Activated T-cell treated with anti-CD3 and anti-CD28 coated beads for 24 hours (primary cell): ENCODE data around the gene NR1H4.
"Not testable (repeated sequence)": the region's sequence is repeated elsewhere in the genome, so short reads cannot be mapped to it uniquely, and the experiment has no call there.

Source experiments
- DNase-seq: peaks from one replicate; pipeline ENCODE4 v3.0.0-alpha.2; 2020; ENCODE audit warnings: low read depth

NR1H4 gene

DNA sequence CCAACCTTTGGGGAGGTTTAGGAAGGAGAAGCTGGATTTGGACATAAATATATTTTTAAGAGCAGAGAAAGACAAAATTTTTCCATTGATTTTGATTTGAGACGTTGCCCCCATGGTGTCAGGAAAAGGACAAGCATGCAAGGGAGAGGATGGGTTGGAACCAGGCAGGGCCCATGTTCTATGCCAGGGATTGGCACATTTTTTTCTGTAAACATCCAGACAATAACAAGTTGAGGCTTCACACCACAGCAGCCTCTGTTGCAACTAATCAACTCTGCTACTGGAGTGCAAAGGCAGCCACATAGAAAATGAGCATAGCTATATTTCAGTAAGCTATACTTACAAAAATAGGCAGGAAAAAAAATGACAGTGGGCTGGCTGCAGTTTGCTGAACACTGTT is 44.7 kb downstream of the NR1H4 start:
- no peak for DNase-seq

DNA sequence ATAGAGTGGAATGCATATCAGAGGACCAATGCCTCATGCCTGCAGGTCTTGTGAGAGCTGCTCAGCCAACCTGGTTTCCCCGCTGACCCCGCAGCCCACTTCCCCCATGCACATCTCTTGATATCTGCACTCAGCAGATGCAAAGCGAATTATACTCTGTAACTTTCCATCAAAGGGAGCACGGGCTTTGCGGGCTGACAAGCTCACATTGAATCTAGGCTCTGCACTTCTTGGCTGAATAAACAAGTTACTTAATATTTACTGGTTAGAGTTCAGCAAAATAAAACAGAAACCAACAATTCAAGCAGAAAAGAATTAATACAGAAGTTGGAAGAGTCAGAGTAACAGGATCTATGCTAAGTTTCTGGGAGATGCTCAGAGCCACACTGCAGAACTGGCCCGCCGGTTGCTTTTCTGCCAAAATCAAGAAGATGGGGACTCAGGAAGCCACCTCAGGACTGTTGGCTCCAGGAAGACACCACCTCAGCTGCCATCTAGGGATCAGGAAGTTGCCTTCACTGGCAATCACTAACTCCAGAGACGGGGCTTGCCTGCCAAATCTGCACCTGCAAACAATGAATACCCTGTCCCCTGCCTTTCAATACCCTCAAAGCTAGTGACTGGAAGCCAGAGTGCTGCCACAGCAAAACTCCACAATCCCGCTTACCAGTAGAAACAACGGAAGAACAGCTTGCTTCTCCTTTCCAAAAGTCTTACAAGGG is 46.5 kb downstream of the NR1H4 start:
- DNase-seq, result no peak

DNA sequence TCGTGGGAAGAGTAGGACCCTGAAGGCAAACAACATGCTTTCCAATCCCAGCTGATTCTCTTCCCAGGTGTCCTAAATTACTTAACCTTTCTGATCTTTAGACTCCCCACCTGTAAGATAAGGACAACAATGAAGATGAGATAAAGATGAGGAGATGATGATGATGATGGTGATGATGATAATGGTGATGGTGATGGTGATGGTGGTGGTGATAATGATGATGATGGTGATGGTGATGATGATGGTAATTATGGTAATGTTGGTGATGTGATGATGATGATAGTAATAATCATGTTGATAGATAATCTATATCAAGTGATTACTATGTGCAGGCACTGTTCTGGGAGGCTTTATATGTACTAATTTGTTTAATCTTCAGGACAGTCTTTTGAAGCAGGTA is 48.3 kb downstream of the NR1H4 start:
- no peak for DNase-seq

DNA sequence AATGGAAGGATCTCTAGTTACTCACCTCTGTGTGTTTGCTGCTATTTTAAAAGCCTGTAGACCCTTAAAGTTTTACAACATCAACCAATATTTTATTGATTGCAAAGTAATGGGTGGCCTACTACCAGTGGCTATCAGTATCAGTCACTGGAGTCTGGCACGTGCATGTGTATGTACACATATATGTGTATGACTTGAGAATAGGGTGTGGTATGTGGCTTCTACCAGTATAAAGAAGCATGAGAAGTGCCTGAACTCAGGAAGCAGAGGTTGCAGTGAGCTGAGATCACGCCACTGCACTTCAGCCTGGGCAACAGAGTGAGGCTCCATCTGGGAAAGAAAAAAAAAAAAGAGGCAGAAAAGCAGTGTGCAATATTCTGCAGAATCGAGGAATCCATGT is 54.4 kb downstream of the NR1H4 start:
- no peak for DNase-seq

- no peak for DNase-seq
Measured at GRCh38 chr12:100528471-100529127, 54.9 kb downstream of the NR1H4 start.

GRCh38 chr12:100529756-100530350 is 56.2 kb downstream of the NR1H4 start:
- no peak for DNase-seq

DNA sequence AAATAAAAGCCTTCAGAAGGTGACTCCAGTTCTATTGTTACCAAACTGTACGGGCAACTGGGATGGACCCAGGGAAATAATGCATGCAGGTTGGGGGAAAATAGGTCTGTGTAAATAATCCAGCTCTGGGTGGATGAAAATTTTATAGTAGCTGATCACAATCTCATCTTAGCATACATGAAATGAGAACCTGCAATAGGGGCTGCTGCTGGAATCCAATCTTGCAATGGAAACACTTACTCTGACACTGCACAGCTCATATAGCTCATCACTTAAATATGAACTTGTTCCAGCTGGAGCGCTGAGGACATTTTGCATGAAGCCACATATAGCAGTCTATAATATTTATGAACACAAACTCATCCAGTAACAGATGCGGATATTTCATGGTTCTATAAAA is 59.7 kb downstream of the NR1H4 start:
- DNase-seq, result no peak

GRCh38 chr12:100534625-100535227 is 61.1 kb downstream of the NR1H4 start:
- DNase-seq, result no peak

GRCh38 chr12:100539202-100539601 is 65.5 kb downstream of the NR1H4 start:
- no peak for DNase-seq

DNA sequence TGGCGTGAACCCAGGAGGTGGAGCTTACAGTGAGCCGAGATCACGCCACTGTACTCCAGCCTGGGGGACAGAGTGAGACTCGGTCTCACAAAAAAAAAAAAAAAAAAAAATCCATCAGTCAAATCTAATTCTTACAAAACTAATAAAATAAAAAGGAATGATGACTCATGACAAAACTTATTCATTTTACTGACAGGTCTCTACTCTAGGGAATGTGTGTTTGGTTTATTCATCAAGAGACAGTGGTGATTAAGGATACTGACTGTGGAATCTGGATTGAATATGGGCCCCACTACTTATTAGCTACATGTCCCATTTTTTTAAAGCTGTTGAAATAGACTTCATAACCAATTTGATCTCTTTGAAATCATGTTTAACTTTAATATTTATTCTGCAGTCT is 70.5 kb downstream of the NR1H4 start:
- no peak for DNase-seq

DNA sequence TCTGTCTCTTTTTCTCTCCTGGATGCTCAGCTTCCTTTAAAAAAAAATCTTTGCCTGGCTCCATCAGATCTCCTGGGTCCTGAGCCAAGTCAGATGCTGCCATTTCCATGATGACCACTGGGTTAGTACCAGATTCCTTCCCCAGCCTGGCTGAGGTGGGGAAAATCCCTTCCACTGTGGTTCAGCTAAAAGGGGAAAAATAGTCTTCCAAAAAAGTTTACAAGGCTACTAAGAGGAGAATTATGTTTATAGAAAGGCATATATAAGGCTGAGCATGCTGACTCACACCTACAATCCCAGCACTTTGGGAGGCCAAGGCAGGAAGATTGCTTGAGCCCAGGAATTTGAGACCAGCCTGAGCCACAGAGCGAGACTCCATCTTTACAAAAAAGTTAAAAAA is 71.4 kb downstream of the NR1H4 start:
- DNase-seq, result no peak

DNA sequence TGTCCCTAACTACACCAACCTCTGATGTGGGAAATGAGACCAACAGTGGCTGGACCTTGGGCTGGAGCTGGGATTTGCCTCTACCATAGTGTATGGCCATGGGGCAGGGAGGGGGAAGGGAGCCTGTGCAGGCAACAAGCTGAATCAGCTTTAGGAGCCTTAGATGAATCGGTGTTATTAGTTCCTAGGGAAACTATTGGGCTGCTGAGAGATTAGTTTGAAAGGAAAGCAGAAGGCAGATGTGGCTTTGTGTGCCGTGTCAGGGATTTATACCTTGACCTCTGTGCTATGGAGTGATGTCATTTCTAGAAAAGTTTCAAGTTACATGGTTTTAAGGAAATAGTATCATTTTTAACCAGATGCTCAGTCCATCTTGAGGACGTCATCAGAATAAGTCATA is 80.3 kb downstream of the NR1H4 start:
- DNase-seq, result no peak

DNA sequence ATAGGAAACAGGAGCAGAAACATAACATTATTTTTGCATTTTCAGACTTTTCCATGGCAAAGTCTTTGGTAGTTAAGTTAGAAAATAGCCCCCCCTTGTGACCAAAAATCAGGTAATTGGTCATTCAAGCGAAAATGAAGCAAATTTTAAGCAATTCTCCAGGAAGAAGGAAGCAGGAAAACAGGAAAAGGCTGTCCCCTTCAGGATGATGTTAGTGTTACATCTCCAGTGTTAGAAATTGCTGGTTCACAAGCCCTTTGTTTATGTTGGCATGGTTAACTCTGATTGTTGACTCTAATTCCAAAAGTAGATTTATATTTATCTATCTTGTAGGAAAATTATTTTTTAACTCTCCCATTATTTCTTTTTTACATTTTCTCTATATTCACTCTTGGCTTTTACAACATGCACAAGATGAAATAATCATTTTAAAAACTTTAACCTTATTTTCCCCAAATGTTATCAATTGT is 81.0 kb downstream of the NR1H4 start:
- no peak for DNase-seq

- no peak for DNase-seq
Measured at GRCh38 chr12:100555722-100556121, 82.1 kb downstream of the NR1H4 start.

GRCh38 chr12:100557357-100557756 is 83.7 kb downstream of the NR1H4 start:
- no peak for DNase-seq

DNA sequence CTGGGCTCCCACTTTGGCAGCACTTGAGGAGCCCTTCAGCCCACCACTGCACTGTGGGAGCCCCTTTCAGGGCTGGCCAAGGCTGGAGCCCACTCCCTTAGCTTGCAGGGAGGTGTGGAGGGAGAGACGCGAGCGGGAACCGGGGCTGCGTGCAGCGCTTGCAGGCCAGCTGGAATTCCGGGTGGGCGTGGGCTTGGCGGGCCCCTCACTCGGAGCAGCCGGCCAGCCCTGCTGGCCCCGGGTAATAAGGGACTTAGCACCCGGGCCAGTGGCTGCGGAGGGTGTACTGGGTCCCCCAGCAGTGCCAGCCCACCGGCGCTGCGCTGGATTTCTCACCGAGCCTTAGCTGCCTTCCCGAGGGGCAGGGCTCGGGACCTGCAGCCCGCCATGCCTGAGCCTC is 85.6 kb downstream of the NR1H4 start:
- not testable (repeated sequence) for DNase-seq

- DNase-seq, result no peak
Measured at GRCh38 chr12:100564090-100564489, 90.4 kb downstream of the NR1H4 start.

GRCh38 chr12:100564905-100565467 is 91.3 kb downstream of the NR1H4 start:
- DNase-seq, result no peak

DNA sequence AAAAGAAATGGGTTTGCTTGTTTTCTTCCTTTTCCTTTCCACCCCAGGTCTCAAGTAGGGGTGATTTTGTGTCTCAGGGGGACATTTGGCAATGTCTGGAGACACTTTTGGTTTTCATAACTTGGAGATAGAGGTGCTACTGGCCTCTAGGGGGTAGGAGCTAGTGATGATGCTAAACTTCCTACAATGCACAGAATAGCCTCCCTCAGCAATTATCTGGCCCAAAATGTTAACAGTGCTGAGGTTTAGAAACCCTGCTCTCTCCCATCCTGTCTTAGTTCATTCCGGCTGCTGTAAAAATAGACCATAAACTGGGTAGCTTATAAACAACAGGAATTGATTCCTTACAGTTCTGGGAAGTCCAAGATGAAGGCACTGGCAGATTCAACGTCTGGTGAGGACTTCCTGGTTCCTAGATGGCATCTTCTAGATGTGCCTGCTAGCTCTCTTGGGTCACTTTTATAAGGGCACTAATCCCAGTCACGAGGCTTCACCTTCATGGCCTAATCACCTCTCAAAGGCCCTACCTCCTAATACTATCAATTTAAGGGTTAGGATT is 92.4 kb downstream of the NR1H4 start:
- no peak for DNase-seq

DNA sequence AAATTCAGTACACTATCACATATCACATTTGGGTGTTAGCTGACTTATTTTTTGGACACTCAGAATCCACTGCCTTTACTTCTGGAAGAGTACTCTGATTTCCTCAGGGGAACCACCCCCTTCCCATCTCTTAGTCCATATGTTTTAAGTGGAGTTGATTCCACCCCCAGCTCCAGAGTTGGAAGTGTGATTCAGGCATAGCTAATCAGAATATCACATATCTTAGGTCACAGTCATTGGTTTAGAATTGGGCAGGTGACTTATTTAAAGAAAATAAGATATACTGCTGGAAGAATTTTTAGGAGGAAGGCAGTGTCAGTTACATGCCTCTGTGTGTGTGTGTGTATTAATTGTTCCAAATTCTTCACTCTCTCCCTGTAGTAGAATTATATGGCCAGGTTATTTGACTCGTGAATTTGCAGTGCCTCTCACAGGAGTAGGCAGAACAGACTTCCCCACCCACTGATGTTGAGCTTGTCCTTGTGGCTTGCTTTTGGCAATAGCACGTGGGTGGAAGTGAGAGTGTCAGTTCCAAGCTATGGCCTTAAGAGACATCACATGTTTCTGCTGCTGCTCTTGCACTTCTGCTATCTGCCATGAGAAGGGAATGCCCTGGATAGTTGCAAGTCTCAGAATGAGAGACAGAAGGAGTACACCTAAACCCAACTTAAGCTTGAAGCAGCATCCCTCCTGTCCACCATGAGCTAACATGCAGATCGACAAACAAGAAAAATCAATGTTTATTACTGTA is 93.4 kb downstream of the NR1H4 start:
- DNase-seq, result no peak

DNA sequence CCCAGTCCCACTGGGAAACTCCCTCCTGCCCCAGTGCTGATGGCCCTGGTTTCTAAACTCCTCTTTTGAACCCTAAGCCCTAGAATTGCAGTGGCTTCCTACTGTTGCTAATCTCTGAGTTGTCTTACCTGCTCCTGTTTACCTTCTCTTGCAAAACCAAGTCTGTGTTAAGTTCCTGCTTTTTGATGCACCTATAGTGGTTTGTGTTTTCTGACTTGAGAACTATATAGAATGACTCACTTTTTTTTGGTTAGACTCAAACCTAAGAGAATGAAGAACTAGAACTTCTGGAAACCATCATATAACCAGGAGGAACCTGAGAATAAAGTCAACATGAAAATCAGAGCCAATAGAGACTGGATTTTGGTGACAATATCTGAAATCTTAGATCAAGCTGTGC is 94.3 kb downstream of the NR1H4 start:
- no peak for DNase-seq

DNA sequence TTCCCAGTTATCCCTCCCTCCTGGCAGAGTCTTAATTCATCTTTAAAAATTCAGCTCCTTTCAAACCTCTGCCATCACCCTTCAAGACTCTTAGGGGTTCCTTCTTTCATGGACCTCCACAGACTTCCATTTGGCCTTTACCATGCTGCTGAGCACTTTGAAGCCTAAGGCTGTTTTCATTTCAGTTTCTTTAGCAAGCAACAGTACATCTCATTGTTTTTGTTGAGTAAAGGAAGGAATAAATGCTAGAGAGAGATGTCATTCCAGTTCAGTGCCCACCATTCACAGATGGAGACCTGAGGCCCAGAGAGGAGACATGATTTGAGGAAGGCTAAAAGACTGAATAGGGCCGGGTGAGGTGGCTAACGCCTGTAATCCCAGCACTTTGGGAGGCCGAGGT is 98.5 kb downstream of the NR1H4 start:
- DNase-seq, result no peak
